Gastroesophageal sphincter (tissue), 4 donors: Measurements from ENCODE around the gene DLG3. TPM values are rescaled to one million over a fixed set of nuclear protein-coding genes. Genes with fewer than 3 reads are reported as not detected.

ENCODE experiments used
- ATAC-seq: fragments of 150-250 bp; one replicate; pipeline ENCODE4 v1.9.1; 2016; ENCODE audit warnings: mild to moderate bottlenecking, moderate library complexity
- H3K27ac ChIP-seq, 4 donors: fragments of 200-600 bp; sonication (generic) in 3 of 4; 1 replicate in 3 of 4; 2 replicates in 1 of 4; pipeline ENCODE4 v1.5.1; 2016 to 2019
- H3K27me3 ChIP-seq: fragments of 200-600 bp; sonication (generic); one replicate; pipeline ENCODE4 v1.5.1; 2019
- H3K36me3 ChIP-seq, 2 donors: fragments of 200-600 bp; sonication (generic); one replicate each; pipeline ENCODE4 v1.5.1; 2019; ENCODE audit warnings: control low read depth in 1 of 2
- H3K4me1 ChIP-seq, 3 donors: fragments of 200-600 bp; sonication (generic); 1 replicate in 2 of 3; 2 replicates in 1 of 3; pipeline ENCODE4 v1.5.1; 2016 to 2019; ENCODE audit warnings: control low read depth in 2 of 3
- H3K4me3 ChIP-seq, 2 donors: fragments of 200-600 bp; sonication (generic); one replicate each; pipeline ENCODE4 v1.5.1; 2019; ENCODE audit warnings: mild to moderate bottlenecking in 1 of 2, moderate library complexity in 1 of 2
- H3K9me3 ChIP-seq, 3 donors: fragments of 200-600 bp; sonication (generic); one replicate each; pipeline ENCODE4 v1.5.1; 2017 to 2019; ENCODE audit warnings: control low read depth in 2 of 3
- CTCF ChIP-seq, 4 experiments: fragments of 200-600 bp in 2 of 4; fragments of 450-650 bp in 2 of 4; sonication (generic) in 1 of 4; IDR thresholded peaks; one replicate each; pipeline ENCODE4 v1.5.1; 2017 to 2019; ENCODE audit warnings: antibody characterized with exemption in 4 of 4, mild to moderate bottlenecking in 2 of 4, moderate library complexity in 2 of 4
- EP300 ChIP-seq: sonication (generic); formaldehyde crosslinking; IDR thresholded peaks from one replicate; pipeline ENCODE4 v1.6.1; 2017; ENCODE audit warnings: antibody characterized with exemption, mild to moderate bottlenecking
- POLR2A ChIP-seq, 2 donors: fragments of 450-650 bp; IDR thresholded peaks; one replicate each; pipeline ENCODE4 v1.6.1; 2017; ENCODE audit warnings: antibody characterized with exemption in 2 of 2, mild to moderate bottlenecking in 2 of 2, moderate library complexity in 1 of 2
- POLR2AphosphoS5 ChIP-seq: sonication (generic); formaldehyde crosslinking; IDR thresholded peaks from one replicate; pipeline ENCODE4 v1.6.1; 2017; ENCODE audit warnings: antibody characterized with exemption
- WGBS, 2 donors: methylation state at CpG; one replicate each; pipeline ENCODE4 v1.1.5; 2018; ENCODE audit warnings: low coverage in 1 of 2; 5-methylcytosine and 5-hydroxymethylcytosine counted together
- total RNA-seq, 4 donors: library from RNA; depleted of rRNA; stranded (reverse); fragments of >200 nt; gene quantifications; one replicate each; pipeline ENCODE4 v1.1.0, GENCODE V29; 2016

Gene DLG3
- total RNA-seq, 4 donors from 2014 or later = 22.3 to 46.2 (median 26.8) TPM

GRCh38 chrX:70478526-70479245, 34.1 kb downstream of the DLG3 start:
- Histone ChIP-seq H3K36me3 (no peaks in the 10 kb centered on the region), H3K4me3 (no peak overlapping the region), H3K9me3 (no peaks in the 10 kb centered on the region), H3K27me3 (no peaks in the 10 kb centered on the region), H3K4me1 (peaks cover 5 to 51% (median 15%) of the 10 kb centered on the region in 3 donors), H3K27ac (peak overlapping the region; percentile 68 to 84 (median 78))
- TF ChIP-seq CTCF (IDR thresholded peaks at IDR 0.05) (no peak), POLR2AphosphoS5 (no peak), POLR2A (IDR thresholded peaks at IDR 0.05) (no peak), EP300 (no peak)
- WGBS, 2 donors = 20 to 40% methylated on average over 4 to 5 of the region's 10 CpGs
- no peak for ATAC-seq

- Histone ChIP-seq H3K27me3 (no peaks in the 10 kb centered on the region), H3K4me1 (peaks cover 5 to 51% (median 15%) of the 10 kb centered on the region in 3 donors), H3K36me3 (no peaks in the 10 kb centered on the region), H3K9me3 (no peaks in the 10 kb centered on the region), H3K27ac (peak overlapping the region; percentile 73 to 84 (median 78)), H3K4me3 (no peak overlapping the region)
- no peak for ATAC-seq
- TF ChIP-seq EP300 = no peak
- no peak for TF ChIP-seq POLR2A (IDR thresholded peaks at IDR 0.05)
- TF ChIP-seq CTCF (IDR thresholded peaks at IDR 0.05) = no peak
- no peak for TF ChIP-seq POLR2AphosphoS5
- WGBS, 2 donors = 29% methylated on average over 2 of the region's 4 CpGs; no CpG with 5 or more reads in 1 of the 2 donors
These were observed 34.7 kb downstream of the DLG3 start for GRCh38 chrX:70479247-70479921.

DNA sequence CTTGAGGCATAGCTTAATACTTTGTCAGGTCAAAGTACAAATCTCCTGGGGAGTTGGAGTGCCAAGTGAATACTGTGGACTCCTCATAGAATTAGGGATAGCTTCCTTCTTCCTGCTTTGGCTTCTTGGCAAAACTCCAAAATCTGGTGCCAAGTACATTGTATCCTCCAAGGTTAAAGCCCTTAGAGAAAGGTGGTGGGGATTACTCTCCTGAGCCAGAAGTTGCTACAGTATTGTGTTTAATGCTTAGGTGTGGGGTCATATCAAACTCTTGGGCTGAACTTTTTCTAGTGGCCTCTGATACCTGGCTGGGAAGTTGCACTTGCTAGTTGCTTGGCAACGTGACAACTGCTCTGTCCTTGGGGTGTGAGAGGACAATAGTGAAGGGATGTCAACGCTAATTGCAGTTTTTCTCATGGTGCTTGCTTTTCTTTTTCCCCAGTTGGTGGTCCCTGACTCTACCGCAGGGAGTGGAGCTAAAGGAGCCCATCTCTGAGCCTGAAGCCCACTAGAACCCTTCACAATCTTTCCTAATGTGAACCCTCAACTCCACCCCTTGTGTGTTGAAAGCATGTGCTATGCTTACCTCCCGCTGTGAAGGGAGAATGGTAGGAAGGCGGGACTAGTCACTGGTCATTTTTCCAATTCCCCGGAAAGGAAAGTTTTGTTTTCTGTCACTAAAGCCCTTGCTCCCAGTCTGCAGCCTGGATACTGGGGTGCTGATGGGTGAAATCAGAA, 35.5 kb downstream of the DLG3 start:
- TF ChIP-seq CTCF (IDR thresholded peaks at IDR 0.05) = no peak
- peak; percentile 11 for TF ChIP-seq POLR2AphosphoS5
- no peaks in the 10 kb centered on the region for H3K27me3 ChIP-seq
- H3K4me3 ChIP-seq = peak overlapping the region in 1 of 2 donors; percentile 26
- WGBS, 2 donors = 25 to 29% methylated on average over 1 to 4 of the region's 6 CpGs
- no peak for ATAC-seq
- peaks cover 5 to 51% (median 15%) of the 10 kb centered on the region in 3 donors for H3K4me1 ChIP-seq
- H3K27ac ChIP-seq = peak overlapping the region; percentile 73 to 84 (median 78)
- H3K9me3 ChIP-seq = no peaks in the 10 kb centered on the region
- H3K36me3 ChIP-seq = no peaks in the 10 kb centered on the region

- no peaks in the 10 kb centered on the region for H3K9me3 ChIP-seq
- no peaks in the 10 kb centered on the region for H3K27me3 ChIP-seq
- peak overlapping the region; percentile 73 to 84 (median 78) for H3K27ac ChIP-seq
- peaks cover 5 to 51% (median 15%) of the 10 kb centered on the region in 3 donors for H3K4me1 ChIP-seq
- TF ChIP-seq CTCF (IDR thresholded peaks at IDR 0.05) (no peak), EP300 (no peak), POLR2AphosphoS5 (peak; percentile 17)
- WGBS, 2 donors = 40% methylated on average over 9 of the region's 9 CpGs; no CpG with 5 or more reads in 1 of the 2 donors
- H3K36me3 ChIP-seq = no peaks in the 10 kb centered on the region
- H3K4me3 ChIP-seq = peak overlapping the region in 1 of 2 donors; percentile 26
- ATAC-seq = peak; percentile 26
These were observed 36.0 kb downstream of the DLG3 start for GRCh38 chrX:70480660-70481018.
